Muscle layer of duodenum (tissue), 2 donors: ENCODE results near the gene ALMS1.
"Not testable (repeated sequence)": the region's sequence is repeated elsewhere in the genome, so short reads cannot be mapped to it uniquely, and the experiment has no call there.

Experiments used
- H3K27ac ChIP-seq: one replicate; pipeline ENCODE4 v1.7.0; 2013; ENCODE audit warnings: mild to moderate bottlenecking, low read length
- H3K27me3 ChIP-seq: one replicate; pipeline ENCODE4 v1.7.0; 2013; ENCODE audit warnings: low read depth, mild to moderate bottlenecking, control low read depth, low read length
- H3K36me3 ChIP-seq, 2 donors: one replicate each; pipeline ENCODE4 v1.7.0; 2013; ENCODE audit warnings: low read length in 2 of 2, control low read depth in 1 of 2, mild to moderate bottlenecking in 1 of 2; ENCODE audit not compliant: insufficient read depth in 2 of 2, control insufficient read depth in 1 of 2
- H3K4me1 ChIP-seq, 2 donors: one replicate each; pipeline ENCODE4 v1.7.0; 2013; ENCODE audit warnings: low read length in 2 of 2, mild to moderate bottlenecking in 2 of 2, control low read depth in 1 of 2, moderate library complexity in 1 of 2; ENCODE audit not compliant: insufficient read depth in 2 of 2, control insufficient read depth in 1 of 2
- H3K4me3 ChIP-seq, 2 donors: one replicate each; pipeline ENCODE4 v1.7.0; 2013; ENCODE audit warnings: low read length in 2 of 2, low read depth in 1 of 2, mild to moderate bottlenecking in 1 of 2
- H3K9me3 ChIP-seq, 2 donors: one replicate each; pipeline ENCODE4 v1.7.0; 2013; ENCODE audit warnings: low read length in 2 of 2, control low read depth in 1 of 2, mild to moderate bottlenecking in 1 of 2; ENCODE audit not compliant: control insufficient read depth in 1 of 2
- donor health status: healthy.

Gene ALMS1

DNA sequence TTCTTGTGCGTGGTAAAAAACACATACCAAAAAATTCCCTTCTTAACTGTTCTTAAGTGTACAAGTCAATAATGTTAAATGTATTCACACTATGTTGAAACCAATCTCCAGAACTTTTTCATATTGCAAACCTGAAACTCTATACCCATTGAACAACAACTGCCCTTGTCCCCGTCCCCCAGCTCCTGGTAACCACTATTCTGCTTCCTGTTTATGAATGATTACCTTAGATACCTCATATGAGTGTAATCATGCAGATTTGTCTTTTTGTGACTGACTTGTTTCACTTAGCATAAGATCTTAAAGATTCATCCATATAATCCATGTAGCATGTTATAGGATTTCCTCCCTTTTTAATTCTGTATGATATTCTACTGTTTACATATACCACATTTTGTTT is 196.7 kb downstream of the ALMS1 start:
- Histone ChIP-seq H3K4me3 (no peak overlapping the region), H3K4me1 (no peaks in the 10 kb centered on the region), H3K9me3 (no peaks in the 10 kb centered on the region), H3K36me3 (peaks cover 3 to 15% of the 10 kb centered on the region in 2 donors), H3K27me3 (no peaks in the 10 kb centered on the region), H3K27ac (no peak overlapping the region)

DNA sequence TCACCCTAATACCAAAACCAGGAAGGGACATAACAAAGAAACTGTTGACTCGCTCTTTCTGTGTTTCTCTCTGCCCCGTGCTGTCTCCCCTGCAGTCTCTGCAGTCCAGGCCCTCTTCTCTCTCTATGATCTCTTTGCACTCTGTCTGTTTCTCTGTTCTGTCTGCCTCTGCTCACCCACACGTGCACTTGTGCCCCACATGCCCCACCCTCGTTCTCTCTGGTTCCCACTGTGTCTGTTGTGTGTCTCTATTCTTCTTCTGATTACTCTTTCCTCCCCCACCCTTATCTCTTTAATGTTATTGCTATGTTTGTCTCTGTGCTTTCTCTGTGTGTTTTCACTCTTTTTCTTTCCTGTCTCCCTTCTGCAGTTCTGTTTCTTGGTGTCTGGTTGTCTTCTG is 202.5 kb downstream of the ALMS1 start:
- Histone ChIP-seq H3K27ac (no peak overlapping the region), H3K27me3 (no peaks in the 10 kb centered on the region), H3K4me1 (no peaks in the 10 kb centered on the region), H3K4me3 (no peak overlapping the region), H3K36me3 (no peaks in the 10 kb centered on the region), H3K9me3 (no peaks in the 10 kb centered on the region)

DNA sequence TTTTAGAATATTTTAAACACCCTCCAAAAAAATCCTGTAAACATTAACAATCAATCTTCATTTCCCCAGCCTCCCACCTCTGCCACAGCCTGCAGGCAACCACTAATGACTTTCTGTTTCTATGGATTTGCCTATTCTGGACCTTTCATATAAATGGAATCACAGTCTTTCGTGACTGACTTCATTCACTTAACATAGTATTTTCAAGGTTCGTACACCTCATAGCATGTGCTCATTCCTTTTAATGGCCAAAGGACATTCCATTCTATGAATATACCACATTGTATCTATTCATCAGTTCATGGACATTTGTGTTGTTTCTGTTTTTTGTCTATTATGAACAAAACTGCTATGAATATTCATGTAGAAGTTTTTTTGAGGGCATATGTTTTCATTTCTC is 208.0 kb downstream of the ALMS1 start:
- Histone ChIP-seq H3K9me3 (no peaks in the 10 kb centered on the region), H3K4me3 (no peak overlapping the region), H3K27me3 (no peaks in the 10 kb centered on the region), H3K36me3 (no peaks in the 10 kb centered on the region), H3K4me1 (no peaks in the 10 kb centered on the region), H3K27ac (no peak overlapping the region)

DNA sequence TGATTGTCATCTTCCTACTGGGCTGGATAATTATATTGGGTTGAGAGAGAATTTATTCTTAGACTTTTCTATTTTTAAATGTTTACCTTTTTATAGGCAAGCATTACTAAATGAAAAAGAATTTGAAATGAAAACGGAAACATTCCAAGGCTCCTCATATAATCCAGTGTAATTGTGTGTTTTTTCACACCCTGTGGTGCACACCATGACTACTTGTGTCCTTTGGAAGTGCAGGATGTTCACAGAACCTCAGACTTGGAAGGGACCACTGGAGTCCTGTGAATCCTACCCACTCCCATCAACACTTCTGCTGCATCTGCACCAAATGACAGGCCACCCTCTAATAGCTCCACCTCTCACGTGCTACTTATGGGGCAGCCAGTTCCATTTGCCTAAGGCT is 208.6 kb downstream of the ALMS1 start:
- H3K27me3 ChIP-seq = no peaks in the 10 kb centered on the region
- no peaks in the 10 kb centered on the region for H3K36me3 ChIP-seq
- no peak overlapping the region for H3K27ac ChIP-seq
- H3K4me1 ChIP-seq = no peaks in the 10 kb centered on the region
- H3K4me3 ChIP-seq = no peak overlapping the region
- H3K9me3 ChIP-seq = no peaks in the 10 kb centered on the region

GRCh38 chr2:73601780-73602179 is 216.1 kb downstream of the ALMS1 start:
- Histone ChIP-seq H3K27ac (no peak overlapping the region), H3K9me3 (no peaks in the 10 kb centered on the region), H3K4me3 (no peak overlapping the region), H3K4me1 (no peaks in the 10 kb centered on the region), H3K27me3 (no peaks in the 10 kb centered on the region), H3K36me3 (peaks cover 9 to 22% of the 10 kb centered on the region in 2 donors)

DNA sequence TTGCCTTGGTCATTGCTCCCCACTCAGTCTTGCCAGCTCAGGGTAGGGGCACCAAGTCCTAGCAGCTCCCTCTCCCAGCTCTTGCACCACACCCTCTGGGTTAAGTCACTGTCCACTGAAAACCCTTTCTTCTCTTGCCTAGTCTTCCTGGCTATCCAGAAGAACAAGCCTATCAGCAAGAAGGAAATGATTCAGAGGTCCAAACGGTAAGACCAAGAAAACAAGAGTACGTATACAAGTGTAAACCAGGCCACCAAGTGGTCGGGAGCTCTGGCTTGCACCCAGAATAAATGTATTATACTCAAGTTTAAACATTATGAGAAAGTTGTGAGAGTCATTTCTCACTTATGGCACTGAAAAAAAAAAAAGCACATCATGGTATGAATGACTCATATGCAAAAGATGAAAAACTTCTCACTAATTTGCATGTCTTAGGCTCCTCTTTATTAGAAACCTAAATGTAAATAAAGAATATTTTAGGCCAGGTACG is 217.5 kb downstream of the ALMS1 start:
- not testable (repeated sequence) for H3K4me3 ChIP-seq, H3K4me1 ChIP-seq, H3K9me3 ChIP-seq, H3K27ac ChIP-seq, H3K27me3 ChIP-seq
- H3K36me3 ChIP-seq = peaks cover 9 to 22% of the 10 kb centered on the region in 2 donors

DNA sequence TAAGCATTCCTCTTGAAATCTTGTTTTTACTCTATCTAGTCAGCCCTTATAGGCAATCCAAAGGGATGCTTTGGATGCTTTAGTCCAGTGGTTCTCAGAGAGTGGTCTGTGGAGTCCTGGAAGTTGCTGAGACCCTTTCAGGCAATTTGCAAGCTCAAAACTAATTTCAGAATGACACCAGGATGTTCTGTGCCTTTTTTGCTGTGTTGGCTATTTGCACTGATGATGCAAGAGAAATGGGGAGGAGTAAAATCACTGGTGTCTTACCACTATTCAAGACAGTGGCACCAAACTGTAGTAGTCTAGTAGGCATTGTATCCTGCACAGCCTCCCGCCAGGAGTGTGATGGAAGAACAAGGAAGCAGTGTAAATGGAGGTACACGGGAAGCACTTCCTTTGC is 219.0 kb downstream of the ALMS1 start:
- H3K4me3 ChIP-seq, H3K9me3 ChIP-seq, H3K27me3 ChIP-seq, H3K4me1 ChIP-seq, H3K27ac ChIP-seq: not testable (repeated sequence)
- H3K36me3 ChIP-seq = peaks cover 9 to 26% of the 10 kb centered on the region in 2 donors

DNA sequence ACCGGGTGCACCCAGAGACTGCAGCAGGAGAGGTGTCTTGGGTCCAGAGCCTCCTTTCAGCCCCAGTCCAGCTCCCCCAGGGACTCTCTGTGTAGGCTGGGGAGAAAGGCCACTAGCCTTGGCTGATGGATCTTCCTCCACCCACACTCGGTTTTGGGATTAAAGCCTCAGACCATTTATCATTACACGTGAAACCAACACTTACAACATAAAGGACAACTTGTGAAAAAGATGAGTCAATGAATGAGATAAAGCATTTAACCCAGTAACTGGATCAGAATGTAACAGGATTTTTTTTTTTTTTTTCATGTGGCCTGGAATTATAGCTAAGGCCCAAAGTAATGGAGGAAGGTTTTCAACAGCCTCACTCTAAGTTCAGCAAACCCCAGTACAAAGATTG is 224.5 kb downstream of the ALMS1 start:
- Histone ChIP-seq H3K4me1 (no peaks in the 10 kb centered on the region), H3K4me3 (no peak overlapping the region), H3K27me3 (no peaks in the 10 kb centered on the region), H3K36me3 (peaks cover 0 to 10% of the 10 kb centered on the region in 2 donors), H3K27ac (no peak overlapping the region), H3K9me3 (no peaks in the 10 kb centered on the region)

DNA sequence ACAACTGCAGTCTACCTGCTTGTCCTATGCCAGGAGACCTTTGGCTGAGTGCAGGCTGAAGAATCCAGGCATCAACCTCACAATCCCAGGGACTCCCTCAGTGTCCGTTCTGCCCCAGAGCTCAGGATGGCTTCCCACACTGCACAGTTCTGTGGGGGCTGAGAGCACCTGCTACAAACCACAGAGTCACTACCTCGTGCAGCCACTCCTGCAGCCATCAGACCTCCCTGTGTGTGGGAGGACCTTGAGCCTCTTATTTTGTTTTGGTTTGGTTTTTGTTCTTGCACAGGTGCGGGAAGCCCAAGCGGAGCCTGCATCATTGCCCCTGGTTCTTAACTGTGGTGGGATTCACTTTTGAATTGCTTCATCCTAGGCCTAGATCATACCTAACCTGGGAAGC is 225.6 kb downstream of the ALMS1 start:
- H3K27ac ChIP-seq = no peak overlapping the region
- H3K36me3 ChIP-seq = peaks cover 0 to 10% of the 10 kb centered on the region in 2 donors
- H3K4me1 ChIP-seq = no peaks in the 10 kb centered on the region
- H3K27me3 ChIP-seq = no peaks in the 10 kb centered on the region
- H3K4me3 ChIP-seq = no peak overlapping the region
- H3K9me3 ChIP-seq = no peaks in the 10 kb centered on the region

- Histone ChIP-seq H3K36me3 (peaks cover 0 to 10% of the 10 kb centered on the region in 2 donors), H3K4me3 (no peak overlapping the region), H3K9me3 (no peaks in the 10 kb centered on the region), H3K27ac (no peak overlapping the region), H3K4me1 (no peaks in the 10 kb centered on the region), H3K27me3 (no peaks in the 10 kb centered on the region)
Measured at GRCh38 chr2:73611867-73612266, 226.2 kb downstream of the ALMS1 start.

DNA sequence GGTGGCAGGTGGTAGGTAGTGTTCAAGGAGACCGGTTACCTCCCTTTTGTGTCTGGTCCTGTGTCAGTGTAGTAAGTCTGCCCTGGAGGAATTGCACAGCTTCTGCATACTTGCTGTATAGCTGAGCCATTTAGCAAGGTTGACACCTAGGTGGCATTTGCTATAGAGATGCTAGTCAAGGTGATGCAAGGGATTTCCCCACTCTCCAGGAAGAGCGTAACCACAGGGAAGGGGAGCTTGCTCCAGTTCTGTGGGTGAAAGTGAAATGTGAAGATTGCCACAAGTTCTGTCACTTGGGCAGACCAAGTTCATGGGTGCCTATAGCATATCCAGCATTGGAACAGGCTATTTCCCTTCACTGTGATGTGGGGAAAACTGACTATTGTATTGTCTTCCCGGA is 228.5 kb downstream of the ALMS1 start:
- no peak overlapping the region for H3K27ac ChIP-seq
- no peaks in the 10 kb centered on the region for H3K9me3 ChIP-seq
- no peaks in the 10 kb centered on the region for H3K4me1 ChIP-seq
- H3K27me3 ChIP-seq = no peaks in the 10 kb centered on the region
- H3K4me3 ChIP-seq = no peak overlapping the region
- peaks cover 0 to 7% of the 10 kb centered on the region in 2 donors for H3K36me3 ChIP-seq

- Histone ChIP-seq H3K27ac (no peak overlapping the region), H3K27me3 (no peaks in the 10 kb centered on the region)
Measured at GRCh38 chr2:73614997-73615396, 229.4 kb downstream of the ALMS1 start.

More at GRCh38 chr2:73614997-73615396, 229.4 kb downstream of the ALMS1 start:
- Histone ChIP-seq H3K36me3 (peaks cover 0 to 7% of the 10 kb centered on the region in 2 donors), H3K4me3 (no peak overlapping the region), H3K4me1 (no peaks in the 10 kb centered on the region), H3K9me3 (no peaks in the 10 kb centered on the region)
